GM20000 (cell line): ENCODE data around the gene CELSR1.

Experiments
- DNase-seq: peaks from one replicate; pipeline ENCODE4 v3.0.0; 2012; ENCODE audit warnings: low spot score
- TF ChIP-seq, protein P1 (sequence below): IDR thresholded peaks from 2 replicates; pipeline ENCODE4 v1.5.1; 2012; ENCODE audit warnings: mild to moderate bottlenecking, control low read depth; ENCODE audit errors: extremely low read depth, missing control alignments

CELSR1 gene

DNA sequence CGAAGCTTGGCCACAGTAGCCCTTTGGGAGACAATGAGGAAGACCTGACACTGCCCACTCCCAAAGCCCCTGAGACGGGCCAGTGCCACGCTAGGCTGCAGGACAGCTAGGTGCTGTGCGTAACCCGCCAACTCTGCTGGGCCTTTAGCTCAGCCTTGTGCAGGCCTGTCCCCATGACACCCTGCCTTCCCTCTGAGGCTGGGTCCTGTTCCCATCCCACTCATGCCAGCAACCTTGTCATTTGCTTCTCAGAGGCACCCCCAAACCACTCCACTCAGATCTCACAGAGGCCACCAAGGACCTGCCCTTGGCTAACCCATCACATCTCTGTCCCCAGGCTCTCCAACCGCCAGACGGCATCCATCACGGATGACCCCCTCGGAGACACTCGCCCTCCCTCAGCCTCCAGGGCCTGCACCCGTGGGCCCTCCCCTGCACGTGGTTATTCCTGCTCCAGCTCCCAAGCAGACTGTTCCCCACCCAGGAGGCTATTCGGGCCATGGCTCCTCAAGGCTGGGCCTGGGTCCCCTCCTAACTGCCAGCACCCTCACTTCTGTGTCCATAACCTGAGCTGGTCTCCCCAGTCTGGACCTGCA lies 11.1 kb downstream of the CELSR1 start:
- DNase-seq: no peak
- TF ChIP-seq, protein P1, sequence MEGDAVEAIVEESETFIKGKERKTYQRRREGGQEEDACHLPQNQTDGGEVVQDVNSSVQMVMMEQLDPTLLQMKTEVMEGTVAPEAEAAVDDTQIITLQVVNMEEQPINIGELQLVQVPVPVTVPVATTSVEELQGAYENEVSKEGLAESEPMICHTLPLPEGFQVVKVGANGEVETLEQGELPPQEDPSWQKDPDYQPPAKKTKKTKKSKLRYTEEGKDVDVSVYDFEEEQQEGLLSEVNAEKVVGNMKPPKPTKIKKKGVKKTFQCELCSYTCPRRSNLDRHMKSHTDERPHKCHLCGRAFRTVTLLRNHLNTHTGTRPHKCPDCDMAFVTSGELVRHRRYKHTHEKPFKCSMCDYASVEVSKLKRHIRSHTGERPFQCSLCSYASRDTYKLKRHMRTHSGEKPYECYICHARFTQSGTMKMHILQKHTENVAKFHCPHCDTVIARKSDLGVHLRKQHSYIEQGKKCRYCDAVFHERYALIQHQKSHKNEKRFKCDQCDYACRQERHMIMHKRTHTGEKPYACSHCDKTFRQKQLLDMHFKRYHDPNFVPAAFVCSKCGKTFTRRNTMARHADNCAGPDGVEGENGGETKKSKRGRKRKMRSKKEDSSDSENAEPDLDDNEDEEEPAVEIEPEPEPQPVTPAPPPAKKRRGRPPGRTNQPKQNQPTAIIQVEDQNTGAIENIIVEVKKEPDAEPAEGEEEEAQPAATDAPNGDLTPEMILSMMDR: no peak

DNA sequence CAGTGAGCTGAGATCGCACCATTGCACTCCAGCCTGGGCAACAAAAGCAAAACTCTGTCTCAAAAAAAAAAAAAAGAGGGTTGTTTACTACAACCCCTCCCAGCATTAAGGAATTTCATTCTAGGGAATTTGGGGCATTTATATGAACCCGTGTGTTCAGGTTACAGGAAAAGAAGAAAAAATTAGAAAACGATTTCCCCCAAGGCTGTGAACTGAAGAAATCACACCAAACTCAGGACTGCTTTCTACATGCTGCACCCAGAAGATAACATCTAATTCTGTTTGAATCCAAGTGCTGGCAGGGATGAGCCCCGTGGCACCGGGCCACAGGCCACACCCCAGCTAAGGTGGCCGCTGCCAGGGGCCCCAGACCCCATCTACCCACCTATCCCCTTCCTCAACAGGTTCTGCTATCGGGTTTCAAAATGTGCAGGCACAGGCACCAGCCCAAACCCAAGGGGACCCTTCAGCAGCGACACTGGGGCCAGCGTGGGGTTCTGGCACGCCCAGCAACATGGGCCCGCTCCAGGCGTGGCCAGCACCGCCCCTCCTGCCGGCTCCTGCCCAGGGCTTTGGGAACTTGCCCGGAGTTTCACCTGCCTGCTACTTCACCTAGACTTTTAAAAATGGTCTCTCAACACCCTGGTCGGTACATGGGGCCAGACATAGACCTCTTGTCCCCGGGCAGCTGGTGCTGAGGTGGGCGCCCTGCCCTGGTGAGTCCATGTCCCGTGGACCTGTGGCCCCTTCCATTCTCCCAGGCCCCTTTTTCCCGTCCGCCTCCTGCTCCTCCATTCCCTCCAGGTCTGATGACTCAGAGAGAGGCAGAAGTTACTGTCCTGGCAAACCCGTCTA lies 11.8 kb downstream of the CELSR1 start:
- TF ChIP-seq, protein P1: no peak
- no peak for DNase-seq

DNA sequence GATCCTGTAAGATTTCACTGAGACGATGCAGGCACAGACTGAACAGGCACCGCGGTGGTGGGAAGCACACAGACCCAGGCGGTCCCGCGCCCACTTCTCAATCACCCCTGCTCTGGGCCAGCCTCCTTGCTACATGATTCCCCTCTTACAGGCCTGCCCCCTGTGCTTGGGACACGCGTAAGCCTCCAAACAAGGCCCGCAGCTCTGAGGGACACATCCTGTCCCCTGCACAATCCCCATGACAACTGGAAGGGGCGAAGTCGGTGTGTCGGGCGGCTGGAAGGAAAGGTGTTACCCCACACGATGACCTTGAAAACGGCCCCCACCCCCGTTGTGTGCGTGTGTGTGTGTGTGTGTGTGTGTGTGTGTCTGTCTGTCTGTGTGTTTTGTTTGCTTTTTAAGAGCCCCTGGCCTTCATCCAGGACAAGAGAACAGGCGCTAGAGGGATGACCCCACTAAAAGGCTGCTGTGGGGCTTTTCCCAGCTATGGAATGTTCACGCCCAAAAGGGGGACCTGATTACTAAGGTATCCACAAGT lies 13.1 kb downstream of the CELSR1 start:
- DNase-seq: no peak
- TF ChIP-seq, protein P1: no peak

DNA sequence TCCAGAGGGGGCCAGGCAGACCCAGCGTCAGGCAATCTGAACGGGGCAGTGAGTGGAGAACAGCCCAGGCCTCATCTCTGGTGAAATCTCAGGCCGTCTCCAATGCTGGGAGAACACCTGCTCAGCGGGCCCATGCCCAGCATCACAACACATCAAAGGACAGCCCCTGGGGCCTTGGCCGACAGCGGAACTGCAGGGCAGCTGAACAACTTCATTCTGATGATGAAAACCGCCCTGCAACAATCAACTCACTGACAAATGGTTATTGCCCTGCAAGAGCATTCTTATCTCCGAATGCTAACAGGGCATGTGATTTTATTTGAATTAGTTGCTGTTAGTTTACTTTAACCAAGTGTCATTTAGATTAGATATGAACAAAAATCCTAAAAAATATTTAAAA lies 14.6 kb downstream of the CELSR1 start:
- DNase-seq: no peak
- TF ChIP-seq, protein P1: no peak

DNA sequence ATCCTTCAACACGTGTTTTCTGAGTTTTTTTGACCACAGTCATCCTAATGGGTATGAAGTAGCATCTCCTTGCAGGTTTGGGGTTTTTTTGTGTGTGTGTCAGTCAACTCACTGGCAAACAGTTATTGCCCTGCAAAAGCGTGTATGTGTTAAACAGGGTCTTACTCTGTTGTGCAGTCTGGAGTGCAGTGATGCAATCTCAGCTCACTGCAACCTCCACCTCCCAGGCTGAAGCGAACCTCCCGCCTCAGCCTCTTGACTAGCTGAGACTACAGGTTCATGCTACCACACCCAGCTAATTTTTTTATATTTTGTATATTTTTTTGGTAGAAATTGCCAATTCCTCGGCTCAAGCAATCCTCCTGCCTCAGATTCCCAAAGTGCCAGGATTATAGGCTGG lies 15.4 kb downstream of the CELSR1 start:
- DNase-seq: no peak
- TF ChIP-seq, protein P1: no peak

DNA sequence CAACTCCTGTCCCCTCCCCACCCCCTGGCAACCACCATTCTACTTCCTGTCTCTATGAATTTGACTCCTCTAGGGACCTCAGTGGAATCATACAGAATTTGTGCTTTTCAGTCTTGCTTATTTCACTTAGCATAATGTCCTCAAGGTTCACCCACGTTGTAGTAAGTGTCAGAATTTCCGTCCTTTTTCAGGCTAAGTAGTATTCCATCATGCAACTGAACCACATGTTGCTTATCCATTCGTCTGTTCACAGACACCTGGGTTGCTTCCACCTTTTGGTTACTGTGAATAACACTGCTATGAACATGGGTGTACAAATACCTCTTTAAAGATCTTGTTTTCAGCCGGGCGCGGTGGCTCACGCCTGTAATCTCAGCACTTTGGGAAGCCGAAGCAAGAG lies 16.5 kb downstream of the CELSR1 start:
- no peak for DNase-seq
- TF ChIP-seq, protein P1: no peak

DNA sequence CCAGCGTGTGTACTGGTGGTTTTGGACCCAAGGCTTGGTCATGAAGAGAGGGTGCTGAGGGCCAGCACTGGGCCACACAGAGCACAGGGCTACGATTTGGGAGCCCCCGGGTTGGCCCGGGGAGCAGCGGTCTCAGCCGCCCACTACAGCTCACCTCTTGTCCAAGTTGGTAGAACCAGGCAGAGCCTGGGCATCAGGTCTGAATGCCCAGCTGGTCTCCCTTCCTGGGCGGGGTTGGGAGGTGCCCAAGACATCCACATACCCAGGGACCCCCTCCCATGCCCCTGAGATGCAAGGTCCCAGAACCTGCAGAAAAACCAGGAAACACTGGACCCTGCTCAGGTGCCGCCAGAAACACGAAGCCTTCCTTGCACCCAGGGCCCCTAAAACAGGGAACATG lies 18.0 kb downstream of the CELSR1 start:
- DNase-seq: no peak
- TF ChIP-seq, protein P1: no peak
